HepG2 (cell line): ENCODE data around the gene MPG. TPM values are rescaled to one million over a fixed set of nuclear protein-coding genes. Genes with fewer than 3 reads are reported as not detected.

ENCODE experiments used
- ASH2L ChIP-seq: fragments of 300-600, 200-600 bp; sonication (generic); IDR thresholded peaks from 2 replicates; pipeline ENCODE4 v1.7.0; 2017; ENCODE audit warnings: low read depth, mild to moderate bottlenecking, moderate library complexity, mixed read lengths, low read length; ENCODE audit not compliant: insufficient read length
- BCL6 ChIP-seq: IDR thresholded peaks from 2 replicates; pipeline ENCODE4 v1.6.1; 2016; ENCODE audit warnings: missing genetic modification reagents, missing compliant biosample characterization
- GATA4 ChIP-seq: sonication (generic); IDR thresholded peaks from 2 replicates; pipeline ENCODE4 v1.6.1; 2016; ENCODE audit warnings: antibody characterized with exemption, low read depth, borderline replicate concordance
- HMGXB4 ChIP-seq, 2 experiments: sonication (generic) in 1 of 2; formaldehyde crosslinking in 1 of 2; IDR thresholded peaks; 2 replicates each; pipeline versions ENCODE4 v1.4.0 to v1.6.1; 2018 to 2020; ENCODE audit warnings: missing genetic modification reagents in 2 of 2, borderline replicate concordance in 1 of 2, low read depth in 1 of 2, mild to moderate bottlenecking in 1 of 2, missing biosample characterization in 1 of 2
- KDM6A ChIP-seq: IDR thresholded peaks from 2 replicates; pipeline ENCODE4 v1.6.1; 2016; ENCODE audit warnings: low read depth
- MAFG ChIP-seq: sonication (generic); formaldehyde crosslinking; IDR thresholded peaks from 2 replicates; pipeline ENCODE4 v1.5.1; 2020; ENCODE audit warnings: mild to moderate bottlenecking, missing genetic modification reagents
- MTA3 ChIP-seq: sonication (generic); formaldehyde crosslinking; IDR thresholded peaks from 2 replicates; pipeline ENCODE4 v1.4.0; 2020; ENCODE audit warnings: missing genetic modification reagents
- NFYC ChIP-seq: IDR thresholded peaks from 2 replicates; pipeline ENCODE4 v1.6.1; 2016; ENCODE audit warnings: missing genetic modification reagents, missing compliant biosample characterization
- NR2F2 ChIP-seq: IDR thresholded peaks from 2 replicates; pipeline ENCODE4 v1.6.1; 2012; ENCODE audit warnings: low read depth, inconsistent platforms, borderline replicate concordance
- REL ChIP-seq: sonication (generic); formaldehyde crosslinking; conservative IDR thresholded peaks from 2 replicates; pipeline ENCODE4 v1.8.0; 2022; ENCODE audit warnings: mild to moderate bottlenecking, missing genetic modification reagents, moderate library complexity
- REXO4 ChIP-seq: sonication (generic); formaldehyde crosslinking; IDR thresholded peaks from 2 replicates; pipeline ENCODE4 v1.8.0; 2022; ENCODE audit warnings: missing genetic modification reagents, mild to moderate bottlenecking, borderline replicate concordance
- SAP130 ChIP-seq: IDR thresholded peaks from 2 replicates; pipeline ENCODE4 v1.6.1; 2016; ENCODE audit warnings: low read depth
- SNRNP70 ChIP-seq: fragments of 200-400 bp; formaldehyde crosslinking; IDR thresholded peaks from 2 replicates; pipeline ENCODE4 v1.6.1; 2017; ENCODE audit warnings: mild to moderate bottlenecking, low read depth, low read length, moderate library complexity
- THAP7 ChIP-seq: sonication (generic); formaldehyde crosslinking; IDR thresholded peaks from 2 replicates; pipeline ENCODE4 v1.8.1; 2023; ENCODE audit warnings: mild to moderate bottlenecking, missing genetic modification reagents
- THAP8 ChIP-seq: sonication (generic); formaldehyde crosslinking; IDR thresholded peaks from 2 replicates; pipeline ENCODE4 v1.5.1; 2020; ENCODE audit warnings: missing genetic modification reagents, mild to moderate bottlenecking, borderline replicate concordance
- ZNF510 ChIP-seq: sonication (generic); formaldehyde crosslinking; IDR thresholded peaks from 2 replicates; pipeline ENCODE4 v1.4.0; 2020; ENCODE audit warnings: low read depth, mild to moderate bottlenecking, missing genetic modification reagents
- ZNF530 ChIP-seq: sonication (generic); formaldehyde crosslinking; IDR thresholded peaks from 2 replicates; pipeline ENCODE4 v1.5.0; 2020; ENCODE audit warnings: low read depth, mild to moderate bottlenecking, missing genetic modification reagents
- ZNF574 ChIP-seq: sonication (generic); formaldehyde crosslinking; IDR thresholded peaks from 2 replicates; pipeline ENCODE4 v1.4.0; 2020; ENCODE audit warnings: missing genetic modification reagents
- ZNF576 ChIP-seq: sonication (generic); formaldehyde crosslinking; IDR thresholded peaks from 2 replicates; pipeline ENCODE4 v1.4.0; 2020; ENCODE audit warnings: mild to moderate bottlenecking, missing genetic modification reagents
- ZNF598 ChIP-seq: sonication (generic); formaldehyde crosslinking; IDR thresholded peaks from 2 replicates; pipeline ENCODE4 v1.5.1; 2020; ENCODE audit warnings: mild to moderate bottlenecking, missing genetic modification reagents, borderline replicate concordance
- ZNF614 ChIP-seq: IDR thresholded peaks from 2 replicates; pipeline ENCODE4 v1.6.1; 2018; ENCODE audit warnings: missing biosample characterization, missing genetic modification reagents, inconsistent platforms, borderline replicate concordance
- ZNF749 ChIP-seq: sonication (generic); formaldehyde crosslinking; IDR thresholded peaks from 2 replicates; pipeline ENCODE4 v1.8.0; 2022; ENCODE audit warnings: mild to moderate bottlenecking, missing genetic modification reagents, moderate library complexity, borderline replicate concordance
- ZNF780A ChIP-seq: sonication (generic); formaldehyde crosslinking; IDR thresholded peaks from 2 replicates; pipeline ENCODE4 v1.8.0; 2022; ENCODE audit warnings: mild to moderate bottlenecking, missing genetic modification reagents, moderate library complexity
- ZNF850 ChIP-seq: sonication (generic); formaldehyde crosslinking; conservative IDR thresholded peaks from 2 replicates; pipeline ENCODE4 v1.9.0; 2021; ENCODE audit warnings: mild to moderate bottlenecking, missing genetic modification reagents
- ZSCAN21 ChIP-seq: sonication (generic); formaldehyde crosslinking; IDR thresholded peaks from 2 replicates; pipeline ENCODE4 v1.8.0; 2022; ENCODE audit warnings: mild to moderate bottlenecking, missing genetic modification reagents, moderate library complexity, borderline replicate concordance
- polyA plus RNA-seq, 8 experiments: library from polyadenylated mRNA; depleted of rRNA in 3 of 8; stranded (reverse) in 7 of 8; unstranded in 1 of 8; fragments of >200 nt; fragmentation: Illumina TruSeq in 4 of 8; extraction: Trizol in 4 of 8; gene quantifications; 2 replicates each; pipeline versions ENCODE4 v1.2.1 to v1.2.3, GENCODE V29; 2011 to 2016; ENCODE audit warnings: low read depth in 4 of 8, missing spikeins in 1 of 8, mixed read lengths in 1 of 8; ENCODE audit not compliant: insufficient read depth in 1 of 8
- total RNA-seq, 5 experiments: library from RNA; depleted of rRNA; stranded (reverse); fragments of >200 nt; fragmentation: Illumina TruSeq; extraction: Trizol; gene quantifications; 2 replicates each; pipeline ENCODE4 v1.2.3, GENCODE V29; 2016; ENCODE audit warnings: low read depth in 1 of 5

MPG gene
- total and polyA plus RNA-seq, 2 of the 13 experiments (the other 11 are each of a cell fraction or from before 2014, with no cell fraction given) = 59.1 to 62.5 TPM

GRCh38 chr16:45454-45853 lies 32.6 kb upstream of the MPG start (continued):
- TF ChIP-seq ZNF780A (no peak), HMGXB4 (CRISPR knock-in tag; IDR thresholded peaks at IDR 0.05; ENCODE audit: borderline replicate concordance in 1 of 2, low read depth in 1 of 2) (no peak), ZNF576 (CRISPR knock-in tag) (no peak), NFYC (CRISPR knock-in tag) (no peak), MAFG (CRISPR knock-in tag) (no peak), REL (CRISPR knock-in tag) (no peak), THAP8 (CRISPR knock-in tag) (no peak), KDM6A (CRISPR knock-in tag) (peak; percentile 31; the same call in 1 of the 2 replicates), BCL6 (CRISPR knock-in tag) (peak; percentile 46; the same call in 1 of the 2 replicates), ZNF749 (CRISPR knock-in tag) (no peak), ASH2L (no peak), NR2F2 (0 out of 2 replicates have a peak, but pooled peaks have one; percentile 28), ZNF614 (CRISPR knock-in tag) (0 out of 2 replicates have a peak, but pooled peaks have one; percentile 32), ZNF598 (CRISPR knock-in tag) (no peak), ZNF530 (CRISPR knock-in tag) (no peak), ZSCAN21 (CRISPR knock-in tag) (no peak), ZNF574 (0 out of 2 replicates have a peak, but pooled peaks have one; percentile 17), THAP7 (CRISPR knock-in tag) (no peak), GATA4 (no peak), MTA3 (CRISPR knock-in tag) (no peak), SNRNP70 (no peak), SAP130 (CRISPR knock-in tag) (peak; percentile 66), ZNF850 (CRISPR knock-in tag) (no peak), ZNF510 (CRISPR knock-in tag) (no peak), REXO4 (CRISPR knock-in tag) (no peak)
